ENCODE results near the gene MMEL1.
A peak's percentile ranks its signal among the peaks of the same experiment; 100 is the strongest.

Gene MMEL1

GRCh38 chr1:2604156-2604843 is 28.5 kb downstream of the MMEL1 start:
- DNase-seq (ENCODE audit: low read depth) = no peak

- no peak for DNase-seq (ENCODE audit: low read depth)
These were observed 29.2 kb downstream of the MMEL1 start for GRCh38 chr1:2603521-2604155.

GRCh38 chr1:2602866-2603520 is 29.8 kb downstream of the MMEL1 start:
- DNase-seq (ENCODE audit: low read depth) = no peak

DNA sequence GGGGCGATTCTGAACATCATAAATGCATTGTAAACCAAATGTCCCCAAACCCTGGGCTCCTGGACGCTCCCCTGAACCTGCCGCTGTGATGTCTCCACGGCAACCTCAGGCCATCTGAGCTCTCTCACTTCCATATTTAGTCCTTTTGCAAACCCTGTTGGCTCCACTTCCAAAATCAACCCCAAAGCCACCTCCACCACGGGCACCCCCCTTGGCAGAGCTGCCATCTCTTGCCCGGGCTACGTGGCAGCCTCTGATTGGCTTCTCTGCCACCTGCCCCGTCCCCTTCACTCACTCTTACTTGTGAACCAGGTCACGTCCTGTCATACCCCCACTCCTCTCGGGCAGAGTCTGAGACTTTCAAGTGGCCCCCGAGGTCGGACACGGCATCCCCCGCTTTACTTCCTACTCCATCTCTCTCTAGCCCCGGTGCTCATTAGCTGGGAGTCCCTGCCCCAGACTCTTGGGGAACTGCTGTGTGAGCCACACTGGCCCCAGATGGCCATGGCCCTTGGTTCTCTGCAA is 30.4 kb downstream of the MMEL1 start:
- DNase-seq (ENCODE audit: low read depth) = no peak

DNA sequence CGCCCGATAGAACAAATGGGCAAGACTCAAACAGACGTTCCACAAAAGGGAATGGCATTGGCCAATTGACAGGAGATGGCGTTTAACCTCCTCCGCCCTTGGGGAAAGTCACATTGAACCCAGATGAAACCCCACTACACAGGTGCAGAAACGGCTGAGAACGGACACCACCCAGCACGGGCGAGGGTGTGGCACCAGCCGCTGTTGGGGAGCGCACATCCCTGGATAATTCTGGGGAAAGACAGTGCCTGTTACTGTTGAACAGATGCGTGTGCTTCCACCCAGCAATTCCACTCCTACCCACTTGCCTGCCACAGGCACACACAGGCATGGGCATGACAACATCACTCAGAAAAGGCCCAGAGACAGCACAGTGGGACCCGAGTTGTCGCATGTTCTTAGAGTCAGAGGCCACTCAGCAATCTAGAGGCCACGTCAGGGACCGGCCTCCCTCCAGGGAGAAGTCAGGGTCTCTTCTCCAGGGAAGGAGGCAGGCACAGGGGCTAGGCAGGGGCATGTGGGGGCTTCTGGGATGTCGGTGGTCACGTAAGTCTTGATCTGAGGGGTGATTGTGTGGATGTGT is 31.0 kb downstream of the MMEL1 start:
- DNase-seq (ENCODE audit: low read depth) = no peak

DNA sequence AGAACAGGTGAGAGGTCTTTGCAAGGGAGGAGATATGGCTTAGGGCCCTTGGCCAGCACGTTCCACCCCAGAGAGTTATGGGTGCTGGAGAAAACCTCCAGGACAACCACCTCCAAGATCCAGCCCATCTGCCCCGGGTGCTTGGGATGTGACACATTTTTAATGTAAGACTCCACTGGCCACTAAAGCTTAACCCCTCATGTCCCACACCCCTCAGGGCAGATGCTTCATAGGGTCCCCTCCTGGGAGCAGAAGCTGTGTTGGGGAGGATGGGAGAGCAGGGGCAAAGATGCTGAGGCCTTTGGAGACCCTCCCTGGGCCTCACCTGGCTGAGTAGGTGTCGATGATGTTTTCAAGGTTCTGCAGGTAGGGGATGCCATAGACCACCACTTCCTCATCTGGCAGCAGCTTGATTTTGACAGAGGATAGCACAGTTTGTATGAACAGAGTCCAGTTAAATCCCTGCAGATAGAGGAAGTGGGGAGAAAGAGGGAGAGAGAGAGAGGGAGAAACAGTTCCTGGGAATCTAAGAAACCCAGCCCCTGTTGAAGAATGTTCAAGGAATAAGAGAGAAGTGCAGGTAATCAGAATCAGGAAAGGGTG is 34.4 kb downstream of the MMEL1 start:
- DNase-seq (ENCODE audit: low read depth) = no peak

DNA sequence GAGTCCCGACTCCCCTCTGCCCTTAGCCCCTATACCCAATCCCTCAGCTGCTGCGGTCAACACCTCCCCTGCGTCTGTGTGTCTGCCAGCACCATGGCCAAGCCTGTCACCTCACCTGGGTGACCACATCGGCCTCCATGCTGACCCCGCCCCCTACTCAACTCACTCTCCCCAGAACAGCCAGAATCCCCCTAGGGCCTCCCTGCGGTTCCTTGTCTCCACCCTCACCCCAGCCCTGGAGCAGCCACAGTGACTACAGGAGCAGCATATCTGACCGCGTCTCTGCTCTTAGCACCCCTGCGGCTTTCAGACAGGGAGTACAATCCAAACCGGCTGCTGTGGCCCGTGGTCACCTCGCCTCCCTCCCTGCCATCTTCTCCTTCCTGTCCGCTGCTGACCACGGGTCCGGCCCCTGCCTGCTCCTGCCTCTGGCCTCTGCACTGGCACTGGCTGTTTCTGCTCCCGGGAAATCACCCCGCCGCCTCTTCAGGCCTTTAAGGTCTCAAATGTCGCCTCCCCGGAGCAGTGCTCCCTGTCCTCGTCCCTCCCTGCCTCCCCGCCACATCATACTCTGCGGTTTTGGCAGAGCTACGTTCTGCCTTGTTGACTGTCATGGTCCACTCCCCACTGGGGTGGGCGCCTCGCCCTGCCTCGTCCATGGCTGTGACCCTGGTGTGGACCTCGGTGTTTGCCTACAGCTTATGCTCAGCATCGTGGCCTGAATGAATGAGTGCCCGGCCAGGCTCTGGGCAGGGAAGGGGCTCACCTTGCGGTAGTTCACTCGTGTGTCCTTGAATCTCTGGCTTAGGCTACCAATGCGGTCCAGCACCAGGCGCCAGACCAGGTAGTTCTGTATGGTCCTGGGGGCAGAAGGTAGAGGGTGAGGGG is 35.1 kb downstream of the MMEL1 start:
- DNase-seq (ENCODE audit: low read depth) = no peak

GRCh38 chr1:2596530-2597333 is 36.1 kb downstream of the MMEL1 start:
- DNase-seq (ENCODE audit: low read depth) = no peak

- DNase-seq (ENCODE audit: low read depth) = no peak
These were observed 36.8 kb downstream of the MMEL1 start for GRCh38 chr1:2595812-2596529.

GRCh38 chr1:2595261-2595811 is 37.5 kb downstream of the MMEL1 start:
- no peak for DNase-seq (ENCODE audit: low read depth)

- DNase-seq (ENCODE audit: low read depth) = no peak
These were observed 38.1 kb downstream of the MMEL1 start for GRCh38 chr1:2594641-2595131.

DNA sequence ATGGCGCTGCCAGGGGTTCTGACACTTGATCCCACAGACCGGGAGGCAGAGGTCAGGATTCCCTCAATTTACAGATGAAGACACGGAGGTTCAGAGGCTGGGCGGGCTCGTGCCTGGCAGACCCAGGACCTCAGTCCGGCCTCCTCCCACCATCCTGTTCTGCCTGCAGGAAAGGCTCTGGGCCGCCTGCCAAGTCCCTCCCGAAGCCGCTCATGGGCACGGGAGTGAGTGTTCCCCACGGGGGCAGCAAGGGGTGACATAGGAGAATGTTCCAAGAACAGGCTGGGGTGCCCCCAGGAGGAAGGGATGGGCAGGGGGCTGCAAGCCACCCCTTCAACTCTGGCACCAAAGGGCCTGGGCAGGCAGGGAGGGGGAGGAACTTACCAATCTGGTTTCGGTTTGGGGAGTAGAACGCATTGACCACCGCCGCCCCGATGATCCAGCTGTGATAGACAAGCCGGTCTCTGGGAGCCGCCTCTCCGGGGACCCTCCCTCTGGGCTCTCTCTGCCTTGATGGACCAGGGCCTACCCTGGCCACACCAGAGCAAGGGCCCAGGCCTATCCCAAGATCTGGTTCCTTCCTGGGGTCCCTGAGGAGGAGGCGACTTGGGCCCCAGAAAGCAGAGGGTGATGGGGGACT is 38.7 kb downstream of the MMEL1 start:
- peak; percentile 61 for DNase-seq (ENCODE audit: low read depth)

DNA sequence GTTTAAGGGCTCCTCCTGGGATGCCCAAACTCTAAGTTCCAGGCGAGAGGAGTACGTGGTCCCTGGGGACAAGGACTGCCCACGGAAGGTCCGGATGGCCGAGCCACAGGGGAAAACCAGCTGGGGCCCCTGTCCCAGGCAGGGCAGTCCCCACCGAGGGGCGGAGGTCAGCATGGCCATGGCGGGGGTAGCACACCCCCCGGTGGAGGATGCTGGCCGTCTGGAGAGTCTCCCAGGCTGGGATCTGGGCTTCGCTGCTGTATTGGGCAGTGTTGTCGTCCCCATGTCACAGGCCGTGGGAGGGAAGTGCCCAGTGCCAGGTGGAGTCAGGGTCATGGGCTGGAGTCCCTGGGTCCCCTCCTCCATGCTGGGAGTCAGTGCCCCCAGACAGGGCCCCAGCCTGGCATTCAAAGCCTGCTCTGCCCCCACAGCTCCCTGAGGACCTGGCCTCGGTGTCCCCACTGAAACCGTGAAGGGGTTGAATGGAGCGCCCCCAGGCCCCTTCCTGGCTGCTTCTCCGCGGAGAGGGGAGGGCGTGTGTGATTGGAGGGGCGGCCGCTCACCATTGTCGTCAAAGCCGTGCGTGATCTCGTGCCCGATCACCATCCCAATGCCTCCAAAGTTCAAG is 39.5 kb downstream of the MMEL1 start:
- no peak for DNase-seq (ENCODE audit: low read depth)

DNA sequence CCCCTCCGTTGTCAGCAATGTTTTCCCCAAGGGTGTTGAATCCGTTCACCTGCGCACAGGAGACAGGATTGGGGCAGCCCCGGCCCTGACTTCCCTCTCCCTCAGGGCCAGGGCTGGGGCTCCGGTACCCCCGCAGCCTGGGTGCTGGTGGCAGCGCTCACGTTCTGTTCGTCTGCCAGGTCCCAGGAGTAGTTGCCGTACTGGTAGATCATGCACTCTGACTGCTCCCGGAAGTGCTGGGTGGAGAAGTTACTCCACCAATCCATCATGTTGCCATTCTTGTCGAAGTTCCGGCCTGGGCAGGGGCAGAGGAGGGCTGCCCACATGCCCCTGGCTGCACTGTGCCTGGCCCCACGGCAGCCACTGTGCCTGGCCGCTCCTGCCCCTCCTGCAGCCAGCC is 40.1 kb downstream of the MMEL1 start:
- no peak for DNase-seq (ENCODE audit: low read depth)

- DNase-seq (ENCODE audit: low read depth) = no peak
These were observed 41.1 kb downstream of the MMEL1 start for GRCh38 chr1:2591581-2592261.

DNA sequence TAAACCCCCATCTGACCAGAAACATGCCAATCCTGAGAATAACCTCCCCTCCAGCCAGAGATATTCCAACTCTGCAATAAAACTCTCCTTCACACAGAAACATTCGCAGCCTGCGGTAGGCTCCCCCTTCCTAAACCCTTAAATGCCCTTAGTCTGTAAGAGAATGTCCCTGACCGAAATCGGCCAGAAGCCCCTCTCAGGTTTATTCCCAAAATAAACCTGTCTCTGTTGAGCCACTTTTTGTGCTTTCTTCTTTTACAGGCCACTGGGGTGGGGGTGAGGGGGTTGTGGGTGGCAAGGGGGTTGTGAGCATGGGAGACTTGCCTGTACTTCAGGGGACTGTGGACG is 41.6 kb downstream of the MMEL1 start:
- DNase-seq (ENCODE audit: low read depth) = no peak

DNA sequence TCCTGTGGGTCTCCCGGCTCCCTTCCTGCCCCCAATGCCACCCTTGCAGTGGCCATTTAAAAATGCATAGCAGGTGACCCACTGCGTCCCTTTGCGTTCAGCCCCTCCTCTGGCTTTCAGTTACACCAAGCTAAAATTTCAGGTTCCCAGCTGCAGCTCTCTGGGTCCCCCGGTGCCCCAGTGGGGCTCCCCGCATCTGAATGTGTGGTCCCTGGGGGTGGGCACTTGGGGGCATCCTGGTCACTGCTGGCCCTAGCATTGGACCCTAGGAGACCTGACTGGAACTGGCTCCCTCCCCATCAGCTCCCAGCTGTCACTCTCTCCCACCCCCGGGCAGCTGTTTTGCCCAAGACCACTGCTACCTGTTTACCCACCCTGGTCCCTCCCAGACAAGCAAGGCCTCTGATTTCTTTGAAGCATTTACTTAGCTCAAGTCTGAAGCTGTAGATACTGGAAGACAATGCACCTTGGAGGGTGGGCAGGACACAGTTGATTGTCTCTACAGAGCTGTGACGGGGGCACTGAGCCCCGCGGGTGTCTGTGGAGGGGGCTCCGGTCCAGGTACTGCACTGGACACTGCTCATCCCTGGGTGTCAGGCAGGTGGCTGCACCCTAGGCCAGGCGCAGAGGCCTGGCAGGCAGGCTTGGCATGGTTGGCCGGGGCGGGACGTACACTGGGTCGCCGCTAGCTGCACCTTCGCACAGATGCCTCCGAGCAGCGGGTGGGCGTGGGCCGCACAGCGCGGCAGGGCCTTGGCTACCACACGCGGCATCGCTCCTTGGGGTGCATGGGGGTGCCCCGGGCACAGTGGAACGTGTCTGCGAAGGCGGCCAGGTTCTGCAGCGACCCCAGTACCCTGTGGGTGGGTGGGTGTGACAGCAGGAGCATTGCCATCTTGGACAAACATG is 42.3 kb downstream of the MMEL1 start:
- DNase-seq (ENCODE audit: low read depth) = no peak
